HepG2 (cell line): ENCODE data around the gene CAMSAP2. TPM values are rescaled to one million over a fixed set of nuclear protein-coding genes. Genes with fewer than 3 reads are reported as not detected.
A peak's percentile ranks its signal among the peaks of the same experiment; 100 is the strongest.

Experiments used
- EP300 ChIP-seq, 3 experiments: sonication (generic) in 1 of 3; formaldehyde crosslinking in 1 of 3; IDR thresholded peaks; 2 replicates each; pipeline versions ENCODE4 v1.5.1 to v1.6.1; 2011 to 2020; ENCODE audit warnings: low read depth in 2 of 3, low read length in 2 of 3, borderline replicate concordance in 1 of 3, improper control_type of control experiment in 1 of 3, mild to moderate bottlenecking in 1 of 3, missing genetic modification reagents in 1 of 3, moderate library complexity in 1 of 3
- MATR3 ChIP-seq: sonication (generic); formaldehyde crosslinking; IDR thresholded peaks from 2 replicates; pipeline ENCODE4 v1.4.0; 2020; ENCODE audit warnings: missing genetic modification reagents
- NFAT5 ChIP-seq: sonication (generic); formaldehyde crosslinking; IDR thresholded peaks from 2 replicates; pipeline ENCODE4 v1.4.0; 2020; ENCODE audit warnings: missing genetic modification reagents
- PATZ1 ChIP-seq: sonication (generic); formaldehyde crosslinking; IDR thresholded peaks from 2 replicates; pipeline ENCODE4 v1.4.0; 2020; ENCODE audit warnings: missing genetic modification reagents
- PCBP2 ChIP-seq: fragments of 200-400 bp; formaldehyde crosslinking; optimal IDR thresholded peaks from 2 replicates; pipeline ENCODE3; 2018; ENCODE audit warnings: low read length, low read depth; ENCODE audit not compliant: poor library complexity, severe bottlenecking
- PLSCR1 ChIP-seq: sonication (generic); formaldehyde crosslinking; IDR thresholded peaks from 2 replicates; pipeline ENCODE4 v1.5.0; 2020; ENCODE audit warnings: missing genetic modification reagents, mild to moderate bottlenecking, borderline replicate concordance
- REL ChIP-seq: sonication (generic); formaldehyde crosslinking; conservative IDR thresholded peaks from 2 replicates; pipeline ENCODE4 v1.8.0; 2022; ENCODE audit warnings: mild to moderate bottlenecking, missing genetic modification reagents, moderate library complexity
- SNAI1 ChIP-seq: sonication (generic); formaldehyde crosslinking; IDR thresholded peaks from 2 replicates; pipeline ENCODE4 v1.5.0; 2020; ENCODE audit warnings: mild to moderate bottlenecking, missing genetic modification reagents, borderline replicate concordance
- TGIF2 ChIP-seq: IDR thresholded peaks from 2 replicates; pipeline ENCODE4 v1.6.1; 2016; ENCODE audit warnings: control low read depth, missing compliant biosample characterization
- ZFP90 ChIP-seq: sonication (generic); formaldehyde crosslinking; IDR thresholded peaks from 2 replicates; pipeline ENCODE4 v1.8.0; 2022; ENCODE audit warnings: missing genetic modification reagents, mild to moderate bottlenecking, inconsistent platforms, borderline replicate concordance
- ZHX1 ChIP-seq: sonication (generic); formaldehyde crosslinking; IDR thresholded peaks from 2 replicates; pipeline ENCODE4 v1.8.1; 2022; ENCODE audit warnings: low read depth, mild to moderate bottlenecking, missing genetic modification reagents
- ZMAT5 ChIP-seq: sonication (generic); formaldehyde crosslinking; IDR thresholded peaks from 2 replicates; pipeline ENCODE4 v1.5.0; 2020; ENCODE audit warnings: mild to moderate bottlenecking, low read depth, missing genetic modification reagents, borderline replicate concordance
- ZNF251 ChIP-seq: sonication (generic); formaldehyde crosslinking; IDR thresholded peaks from 2 replicates; pipeline ENCODE4 v1.9.0; 2021; ENCODE audit warnings: mild to moderate bottlenecking, missing genetic modification reagents
- ZNF839 ChIP-seq: sonication (generic); formaldehyde crosslinking; IDR thresholded peaks from 2 replicates; pipeline ENCODE4 v1.4.0; 2020; ENCODE audit warnings: missing genetic modification reagents, mild to moderate bottlenecking, borderline replicate concordance
- polyA plus RNA-seq, 8 experiments: library from polyadenylated mRNA; depleted of rRNA in 3 of 8; stranded (reverse) in 7 of 8; unstranded in 1 of 8; fragments of >200 nt; fragmentation: Illumina TruSeq in 4 of 8; extraction: Trizol in 4 of 8; gene quantifications; 2 replicates each; pipeline versions ENCODE4 v1.2.1 to v1.2.3, GENCODE V29; 2011 to 2016; ENCODE audit warnings: low read depth in 4 of 8, missing spikeins in 1 of 8, mixed read lengths in 1 of 8; ENCODE audit not compliant: insufficient read depth in 1 of 8
- total RNA-seq, 5 experiments: library from RNA; depleted of rRNA; stranded (reverse); fragments of >200 nt; fragmentation: Illumina TruSeq; extraction: Trizol; gene quantifications; 2 replicates each; pipeline ENCODE4 v1.2.3, GENCODE V29; 2016; ENCODE audit warnings: low read depth in 1 of 5

Gene CAMSAP2
- total and polyA plus RNA-seq, 2 of the 13 experiments (the other 11 are each of a cell fraction or from before 2014, with no cell fraction given) = 3.4 to 8.2 TPM

GRCh38 chr1:200896531-200897196 is 158.0 kb downstream of the CAMSAP2 start (continued):
- 0 out of 2 replicates have a peak, but pooled peaks have one; percentile 68 for TF ChIP-seq TGIF2 (CRISPR knock-in tag)
- TF ChIP-seq SNAI1 (CRISPR knock-in tag) = no peak
- no peak for TF ChIP-seq MATR3
- TF ChIP-seq NFAT5 = no peak
- TF ChIP-seq PCBP2 = no peak
- peak; percentile 57 to 85; a peak in 3 of 4 replicates for TF ChIP-seq EP300 (IDR thresholded peaks at IDR 0.05; ENCODE audit: low read depth in 2 of 2, low read length in 2 of 2)
- peak; percentile 91; the same call in 1 of the 2 replicates for TF ChIP-seq EP300 (CRISPR knock-in tag; IDR thresholded peaks at IDR 0.05; ENCODE audit: borderline replicate concordance)
- no peak for TF ChIP-seq ZNF251 (CRISPR knock-in tag)
- TF ChIP-seq ZMAT5 (CRISPR knock-in tag) = no peak
- TF ChIP-seq ZNF839 (CRISPR knock-in tag) = no peak
- TF ChIP-seq PATZ1 (CRISPR knock-in tag) = peak; percentile 94
- no peak for TF ChIP-seq ZHX1 (CRISPR knock-in tag)
- no peak for TF ChIP-seq REL (CRISPR knock-in tag)
- no peak for TF ChIP-seq PLSCR1 (CRISPR knock-in tag)
- peak; percentile 62; the same call in 1 of the 2 replicates for TF ChIP-seq ZFP90 (CRISPR knock-in tag)
